Measurements from ENCODE around the gene ENPEP.

DNA sequence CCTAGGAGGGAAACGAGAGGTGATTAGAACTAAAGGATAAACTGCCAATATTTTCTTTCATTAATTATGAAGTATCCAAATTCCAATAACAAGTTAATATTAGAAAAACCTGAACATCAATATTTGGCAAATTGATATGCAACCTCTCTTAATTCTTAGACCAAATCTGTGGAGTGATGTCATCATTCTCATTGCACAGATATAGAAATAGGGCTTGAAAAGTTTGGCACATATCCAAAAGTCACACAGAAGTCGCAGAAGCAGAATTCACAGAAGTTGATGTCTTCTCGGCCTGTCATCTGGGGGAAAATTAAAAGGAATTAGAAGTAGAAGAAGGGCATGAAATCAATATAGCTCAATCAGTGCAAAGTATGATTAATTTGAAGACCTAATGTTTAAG, 36.9 kb downstream of the ENPEP start:
- TF ChIP-seq, protein P1, sequence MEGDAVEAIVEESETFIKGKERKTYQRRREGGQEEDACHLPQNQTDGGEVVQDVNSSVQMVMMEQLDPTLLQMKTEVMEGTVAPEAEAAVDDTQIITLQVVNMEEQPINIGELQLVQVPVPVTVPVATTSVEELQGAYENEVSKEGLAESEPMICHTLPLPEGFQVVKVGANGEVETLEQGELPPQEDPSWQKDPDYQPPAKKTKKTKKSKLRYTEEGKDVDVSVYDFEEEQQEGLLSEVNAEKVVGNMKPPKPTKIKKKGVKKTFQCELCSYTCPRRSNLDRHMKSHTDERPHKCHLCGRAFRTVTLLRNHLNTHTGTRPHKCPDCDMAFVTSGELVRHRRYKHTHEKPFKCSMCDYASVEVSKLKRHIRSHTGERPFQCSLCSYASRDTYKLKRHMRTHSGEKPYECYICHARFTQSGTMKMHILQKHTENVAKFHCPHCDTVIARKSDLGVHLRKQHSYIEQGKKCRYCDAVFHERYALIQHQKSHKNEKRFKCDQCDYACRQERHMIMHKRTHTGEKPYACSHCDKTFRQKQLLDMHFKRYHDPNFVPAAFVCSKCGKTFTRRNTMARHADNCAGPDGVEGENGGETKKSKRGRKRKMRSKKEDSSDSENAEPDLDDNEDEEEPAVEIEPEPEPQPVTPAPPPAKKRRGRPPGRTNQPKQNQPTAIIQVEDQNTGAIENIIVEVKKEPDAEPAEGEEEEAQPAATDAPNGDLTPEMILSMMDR (IDR thresholded peaks at IDR 0.05), result no peak
- TF ChIP-seq POLR2A (IDR thresholded peaks at IDR 0.05), result no peak

Data from upper lobe of left lung (tissue), 4 donors.